Measurements from ENCODE around the gene CDK11B.
"Not testable (repeated sequence)": the region's sequence is repeated elsewhere in the genome, so short reads cannot be mapped to it uniquely, and the experiment has no call there.

The CDK11B gene

DNA sequence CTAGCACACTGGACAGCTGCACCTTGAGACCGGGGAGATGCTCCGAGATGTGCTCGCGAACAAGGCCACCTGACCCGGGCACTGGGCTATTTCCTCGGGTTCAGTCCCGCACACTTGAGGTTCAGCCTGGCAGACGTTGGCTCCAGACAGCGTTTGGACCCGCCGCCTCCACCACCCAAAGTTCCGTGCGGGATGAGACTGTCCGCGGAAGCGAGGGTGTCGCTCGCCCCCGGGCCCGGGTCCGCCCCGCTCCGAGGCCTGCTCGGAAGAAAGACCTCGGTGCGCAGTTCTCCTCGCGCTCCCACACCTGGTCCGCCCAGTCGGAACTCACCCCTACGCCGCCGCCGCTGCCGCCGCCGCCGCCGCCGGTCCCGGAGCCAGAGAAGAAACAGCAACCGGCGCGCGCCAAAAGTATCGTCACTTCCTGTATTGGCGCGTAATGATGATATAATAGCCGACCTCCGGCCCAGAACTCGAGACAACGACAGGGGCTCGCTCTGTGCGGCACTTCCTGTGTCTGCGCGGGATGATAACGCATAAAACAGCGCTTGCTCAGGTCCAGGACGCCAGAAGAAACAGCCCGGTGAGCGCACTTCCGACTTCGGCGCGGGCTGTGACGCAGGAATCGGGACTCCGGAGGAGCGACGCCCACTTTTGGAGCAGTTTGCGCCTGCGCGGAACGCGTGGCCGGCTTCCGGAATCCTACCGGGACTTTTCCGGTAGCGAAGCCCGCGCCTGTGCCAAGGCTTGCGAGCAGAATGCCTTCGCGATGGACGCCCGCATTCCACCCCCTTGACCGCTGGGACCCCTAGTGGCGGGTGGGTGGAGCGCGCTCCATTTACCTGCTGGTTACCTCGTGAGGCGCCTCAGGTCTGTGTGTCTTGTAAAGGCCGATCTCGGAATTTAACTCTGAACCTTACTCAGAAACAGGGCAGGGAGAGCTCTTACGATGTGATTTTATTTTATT, at the start of gene CDK11B:
CDK11B (minus strand) TSS at position 422 of the 967 bp plus-strand sequence. CDS start 1,519 bp downstream, outside the sequence.
- DNase-seq: peak; percentile 52

DNA sequence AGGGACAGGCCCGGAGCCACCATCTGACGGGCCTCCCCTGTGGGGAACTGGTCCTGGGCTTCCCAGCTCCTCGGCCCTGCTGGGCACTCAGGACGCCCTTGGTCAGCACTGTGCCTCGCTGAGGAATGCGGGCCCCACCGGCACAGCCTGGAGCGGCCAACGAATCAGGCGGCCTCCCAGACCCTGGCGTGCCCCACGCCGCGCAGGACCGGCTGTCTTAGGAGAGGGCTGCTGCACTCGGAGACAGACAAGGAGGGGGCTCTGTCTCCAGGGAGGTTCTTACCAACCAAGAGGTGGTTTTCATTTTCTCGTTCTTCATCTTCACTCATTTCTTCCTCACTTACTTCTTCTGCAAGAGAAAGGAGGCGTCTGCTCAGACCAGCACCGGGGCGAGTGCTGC, 49.1 kb upstream of the CDK11B start:
- DNase-seq: not testable (repeated sequence)

GRCh38 chr1:1707241-1707640, 48.4 kb upstream of the CDK11B start:
- DNase-seq: not testable (repeated sequence)

DNA sequence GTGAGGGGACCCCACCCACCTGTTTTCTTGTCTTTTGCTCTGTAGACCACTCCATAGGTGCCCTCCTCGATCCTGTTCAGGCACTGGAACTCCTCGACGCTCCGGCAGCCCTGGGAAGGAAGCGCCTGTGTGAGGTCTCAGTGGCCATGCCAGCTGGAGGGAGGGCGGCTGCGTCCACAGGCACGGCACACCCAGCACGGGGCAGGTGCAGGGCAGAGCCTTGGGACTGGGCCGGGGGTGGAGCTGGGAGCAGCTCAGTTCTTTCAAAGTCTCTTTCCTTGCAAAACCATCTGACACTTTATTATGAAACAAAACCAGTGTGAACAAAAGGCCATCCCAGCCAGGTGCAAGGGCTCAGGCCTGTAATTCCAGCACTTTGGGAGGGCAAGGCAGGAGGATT, 46.8 kb upstream of the CDK11B start:
- DNase-seq: not testable (repeated sequence)

GRCh38 chr1:1704284-1704957, 45.6 kb upstream of the CDK11B start:
- not testable (repeated sequence) for DNase-seq

DNA sequence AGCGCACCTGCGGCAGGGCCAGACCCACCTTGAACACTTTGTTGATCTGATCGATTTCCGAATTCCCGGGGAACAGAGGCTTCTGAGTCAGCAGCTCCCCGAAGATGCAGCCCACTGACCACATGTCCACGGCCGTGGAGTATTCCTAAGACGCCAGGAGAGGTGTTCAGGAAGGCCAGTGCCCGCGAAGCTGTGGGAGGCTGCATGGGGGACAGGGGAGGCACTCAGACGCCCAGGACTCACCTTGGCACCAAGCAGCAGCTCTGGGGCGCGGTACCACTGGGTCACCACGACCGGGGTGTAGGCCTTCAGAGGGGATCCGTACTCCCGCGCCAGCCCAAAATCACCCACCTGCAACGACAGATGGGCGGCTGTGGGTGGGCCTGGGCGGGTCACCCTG, 45.0 kb upstream of the CDK11B start:
- DNase-seq: no peak

- DNase-seq: not testable (repeated sequence)
Measured at GRCh38 chr1:1702506-1702905, 43.7 kb upstream of the CDK11B start.

GRCh38 chr1:1700557-1700956, 41.8 kb upstream of the CDK11B start:
- not testable (repeated sequence) for DNase-seq

GRCh38 chr1:1700067-1700466, 41.3 kb upstream of the CDK11B start:
- DNase-seq: not testable (repeated sequence)

GRCh38 chr1:1699061-1699460, 40.3 kb upstream of the CDK11B start:
- not testable (repeated sequence) for DNase-seq

GRCh38 chr1:1697358-1698183, 38.8 kb upstream of the CDK11B start:
- DNase-seq: not testable (repeated sequence)

DNA sequence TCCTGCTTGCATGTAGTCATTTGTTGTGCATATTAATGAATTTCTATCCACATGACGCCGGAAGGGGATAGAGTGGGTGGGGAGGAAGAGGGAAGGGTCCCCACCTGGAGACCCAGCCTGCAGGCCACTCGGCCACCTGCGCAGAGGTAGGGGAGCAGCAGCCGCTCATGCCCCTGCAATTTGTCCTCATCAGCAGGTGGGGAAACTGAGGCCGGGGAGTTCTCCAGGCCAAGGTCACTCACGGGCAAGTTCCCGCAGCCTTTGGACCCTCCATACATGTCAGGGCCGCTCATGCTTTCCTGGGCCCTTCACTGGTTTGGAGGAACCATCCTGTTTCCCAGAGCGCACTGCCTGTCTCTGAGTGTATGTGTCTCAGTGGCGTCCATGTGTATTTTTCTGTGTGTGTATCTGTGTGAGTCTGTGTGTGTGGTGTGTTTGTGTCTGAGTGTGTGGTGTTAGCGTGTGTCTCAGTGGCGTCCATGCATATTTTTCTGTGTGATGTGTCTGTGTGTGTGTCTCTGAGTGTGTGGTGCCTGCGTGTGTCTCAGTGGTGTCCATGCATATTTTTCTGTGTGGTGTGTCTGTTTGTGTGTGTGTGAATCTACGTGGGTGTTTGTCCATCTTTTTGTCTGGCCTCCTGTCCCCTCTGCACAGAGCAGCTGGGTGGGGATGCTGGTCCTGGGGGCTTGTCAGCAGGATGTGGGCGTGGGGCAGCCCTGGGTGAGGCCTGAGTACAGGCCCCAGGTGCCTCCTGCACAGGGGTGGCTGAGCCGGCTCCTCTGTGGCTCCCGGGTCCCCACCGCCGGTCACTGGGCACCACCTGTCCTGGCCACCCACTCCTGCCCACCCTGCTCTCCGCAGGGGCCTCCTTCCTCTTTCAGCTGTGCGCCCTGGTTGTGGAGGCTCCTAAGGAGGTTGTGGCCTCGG, 37.9 kb upstream of the CDK11B start:
- DNase-seq: not testable (repeated sequence)

- peak; percentile 35 for DNase-seq
Measured at GRCh38 chr1:1692714-1693647, 34.2 kb upstream of the CDK11B start, which contains the start of gene SLC35E2B. Gene SLC35E2B, minus strand, starts transcription at chr1:1692795. Its CDS starts 16,096 bp downstream, at chr1:1676699.

DNA sequence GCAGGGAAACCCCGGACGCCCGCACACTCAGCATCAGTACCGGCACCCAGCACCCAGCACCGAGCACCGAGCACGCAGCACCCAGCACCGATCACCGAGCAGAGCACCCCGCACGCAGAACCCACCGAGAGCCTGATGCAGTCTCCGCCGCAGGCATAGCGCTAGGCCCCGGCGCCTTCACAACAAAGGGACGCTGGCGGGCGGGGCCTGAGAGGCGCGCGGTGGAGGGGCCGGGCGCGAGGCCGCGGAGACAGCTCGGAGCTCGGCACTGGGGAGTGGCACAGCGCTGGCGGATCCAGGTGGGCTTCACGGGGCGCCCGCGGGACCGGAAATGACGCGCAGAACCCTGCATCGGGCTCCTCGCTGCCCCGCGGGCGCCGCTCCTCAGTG, 33.5 kb upstream of the CDK11B start:
- DNase-seq: not testable (repeated sequence)

GRCh38 chr1:1691443-1691842, 32.6 kb upstream of the CDK11B start:
- DNase-seq: not testable (repeated sequence)

DNA sequence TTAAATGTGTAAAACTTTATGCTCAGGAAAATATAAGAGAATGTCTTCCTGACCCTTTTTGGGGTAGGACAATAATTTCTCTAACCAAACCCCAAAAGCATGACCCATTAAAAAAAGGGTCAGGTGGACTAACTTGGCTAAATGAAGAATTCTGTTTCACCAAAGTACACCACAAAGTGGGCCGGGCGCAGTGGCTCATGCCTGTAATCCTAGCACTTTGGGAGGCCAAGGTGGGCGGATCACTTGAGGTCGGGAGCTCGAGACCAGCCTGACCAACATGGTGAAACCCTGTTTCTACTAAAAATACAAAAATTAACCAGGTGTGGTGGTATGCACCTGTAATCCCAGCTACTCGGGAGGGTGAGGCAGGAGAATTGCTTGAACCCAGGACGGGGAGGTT, 30.7 kb upstream of the CDK11B start:
- DNase-seq: not testable (repeated sequence)

DNA sequence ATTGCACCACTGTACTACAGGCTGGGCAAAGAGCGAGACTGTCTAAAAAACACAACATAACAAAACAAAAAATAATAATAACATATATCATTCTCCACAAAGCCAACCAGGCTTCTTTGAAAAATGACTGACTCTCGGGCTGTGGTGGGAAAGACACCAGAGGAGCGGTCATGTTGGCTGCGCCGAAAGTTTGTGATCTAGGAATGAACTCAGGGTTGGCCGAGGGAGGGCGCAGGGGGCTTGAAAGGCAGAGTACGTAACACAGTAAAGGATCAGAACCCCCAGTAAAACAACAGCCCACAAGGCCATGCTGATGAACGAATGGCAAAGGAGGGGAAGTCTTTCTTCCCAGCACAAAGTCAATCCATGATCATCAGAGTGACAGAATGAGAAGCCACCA, 29.0 kb upstream of the CDK11B start:
- DNase-seq: no peak

DNA sequence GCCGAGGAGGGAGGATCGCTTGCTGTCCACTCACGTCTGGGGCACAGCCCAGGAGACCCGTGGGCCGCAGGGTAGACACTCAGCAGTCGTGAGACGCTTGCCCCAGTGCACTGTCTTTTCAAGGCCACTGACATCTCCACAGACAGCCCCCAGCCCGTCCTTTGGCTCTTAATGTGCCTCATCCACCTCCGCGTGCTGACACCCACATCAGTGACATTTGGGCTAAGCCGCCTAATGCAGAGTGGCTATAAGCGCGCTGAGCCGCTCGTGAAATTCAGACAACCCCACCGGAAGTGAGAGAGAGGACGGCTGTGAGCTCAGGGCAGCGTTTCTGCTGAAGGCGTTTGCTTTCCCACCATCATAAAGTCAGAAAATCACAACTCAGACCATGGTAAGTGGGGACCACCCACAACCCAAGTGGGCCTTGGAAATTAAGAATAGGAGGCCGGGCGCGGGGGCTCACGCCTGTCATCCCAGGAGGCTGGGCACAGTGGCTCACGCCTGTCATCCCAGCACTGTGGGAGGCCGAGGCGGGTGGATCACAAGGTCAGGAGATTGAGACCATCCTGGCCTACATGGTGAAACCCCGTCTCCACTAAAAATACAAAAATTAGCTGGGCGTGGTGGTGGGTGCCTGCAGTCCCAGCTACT, 25.4 kb upstream of the CDK11B start:
- DNase-seq: no peak

GRCh38 chr1:1683104-1683905, 24.5 kb upstream of the CDK11B start:
- no peak for DNase-seq

All from NCI-H187 treated with DMSO at 0.1 percent for 48 hours (cell line).